K562 (cell line): ENCODE results near the gene CYSRT1. TPM values are rescaled to one million over a fixed set of nuclear protein-coding genes. Genes with fewer than 3 reads are reported as not detected.

ENCODE experiments used
- ATAC-seq: fragments of 200-7000 bp; cut with Tn5 transposase; 3 replicates; pipeline ENCODE4 v1.9.1; 2020; ENCODE audit warnings: moderate library complexity
- BruUV-seq: library from RNA; stranded (reverse); fragments of 400-500 nt; replicated peaks from 2 replicates; lab custom pipeline; 2021; lab: Mats Ljungman, UMichigan
- CTCF ChIA-PET: fragments of 300-600 bp; formaldehyde crosslinking; extraction: SDS; loops from one replicate; lab custom pipeline; 2021; ENCODE audit warnings: low intra/inter-chr PET ratio; lab: Yijun Ruan, JAX
- POLR2A ChIA-PET: fragments of 300-600, 350-650 bp; sonication (Branson Sonifier 250); formaldehyde crosslinking; extraction: SDS; loops from one replicate; lab custom pipeline; 2021; ENCODE audit warnings: antibody characterized with exemption, inconsistent platforms; lab: Yijun Ruan, JAX
- DNase-seq, 4 experiments: peaks; one replicate each; pipeline versions ENCODE4 v3.0.0 to v3.0.0-alpha.2; 2011 to 2018; ENCODE audit warnings: low spot score in 3 of 4, mixed read lengths in 3 of 4; ENCODE audit errors: extremely low read depth in 1 of 4
- FAIRE-seq: peaks from 2 replicates; lab custom pipeline; 2011; peaks lifted over from hg19 to GRCh38; lab: Jason Lieb, UNC
- H2AFZ ChIP-seq: 2 replicates; pipeline ENCODE4 v1.6.0; 2011; ENCODE audit warnings: low read depth, low read length, control low read depth, inconsistent platforms
- H3K27ac ChIP-seq: fragments of 200-600 bp; 3 replicates; pipeline ENCODE4 v1.8.0; 2011; ENCODE audit warnings: low read depth, mild to moderate bottlenecking, control low read depth, inconsistent platforms, low read length, moderate library complexity, mixed read lengths; ENCODE audit errors: extremely low read depth
- H3K27me3 ChIP-seq, 2 experiments: fragments of 300-600 bp in 1 of 2; 2 replicates in 1 of 2; 3 replicates in 1 of 2; pipeline versions ENCODE4 v1.6.0 to v1.8.0; 2011; ENCODE audit warnings: inconsistent platforms in 2 of 2, low read length in 2 of 2, mild to moderate bottlenecking in 1 of 2, mixed read lengths in 1 of 2, moderate library complexity in 1 of 2; ENCODE audit not compliant: control insufficient read depth in 2 of 2, insufficient read depth in 2 of 2
- H3K36me3 ChIP-seq: fragments of 300-600 bp; 3 replicates; pipeline ENCODE4 v1.8.0; 2011; ENCODE audit warnings: mild to moderate bottlenecking, low read length, inconsistent platforms; ENCODE audit not compliant: control insufficient read depth, insufficient read depth
- H3K4me1 ChIP-seq, 2 experiments: fragments of 200-600 bp in 1 of 2; replicated peaks in 1 of 2; 2 replicates in 1 of 2; 3 replicates in 1 of 2; pipeline versions ENCODE4 v1.5.1 to v1.8.0; 2011; ENCODE audit warnings: inconsistent platforms in 2 of 2, low read length in 2 of 2, mild to moderate bottlenecking in 1 of 2, mixed read lengths in 1 of 2, moderate library complexity in 1 of 2; ENCODE audit not compliant: control insufficient read depth in 2 of 2, insufficient read depth in 2 of 2
- H3K4me2 ChIP-seq: 2 replicates; pipeline ENCODE4 v1.6.1; 2011; ENCODE audit warnings: low read length, control low read depth, inconsistent platforms, mixed read lengths; ENCODE audit not compliant: insufficient read depth
- H3K4me3 ChIP-seq: fragments of 200-600 bp; sonication (generic), shearing (Covaris generic); 2 replicates; pipeline ENCODE4 v1.5.1; 2016; ENCODE audit warnings: control low read depth, inconsistent platforms
- H3K79me2 ChIP-seq: fragments of 200-600 bp; 3 replicates; pipeline ENCODE4 v1.8.0; 2011; ENCODE audit warnings: low read length, inconsistent platforms; ENCODE audit not compliant: control insufficient read depth, insufficient read depth
- H3K9ac ChIP-seq, 2 experiments: 2 replicates each; pipeline versions ENCODE4 v1.6.0 to v1.6.1; 2011; ENCODE audit warnings: low read depth in 2 of 2, low read length in 2 of 2, control low read depth in 1 of 2, inconsistent platforms in 1 of 2, mild to moderate bottlenecking in 1 of 2, mixed read lengths in 1 of 2; ENCODE audit not compliant: insufficient read depth in 1 of 2
- H3K9me1 ChIP-seq: one replicate; pipeline ENCODE4 v1.6.0; 2011; ENCODE audit warnings: inconsistent platforms, mild to moderate bottlenecking, low read length, moderate library complexity; ENCODE audit not compliant: control insufficient read depth, insufficient read depth
- H3K9me3 ChIP-seq: replicated peaks from 2 replicates; pipeline ENCODE4 v1.5.1; 2011; ENCODE audit warnings: low read depth, low read length, inconsistent platforms; ENCODE audit not compliant: control insufficient read depth, insufficient read depth
- H4K20me1 ChIP-seq: replicated peaks from 2 replicates; pipeline ENCODE4 v1.6.1; 2011; ENCODE audit warnings: low read length, inconsistent platforms, mixed read lengths; ENCODE audit not compliant: control insufficient read depth, insufficient read depth
- CBFB ChIP-seq: sonication (generic); formaldehyde crosslinking; IDR thresholded peaks from 2 replicates; pipeline ENCODE4 v1.4.0; 2020; ENCODE audit warnings: mild to moderate bottlenecking, missing genetic modification reagents
- EWSR1 ChIP-seq: fragments of 450-650 bp; IDR thresholded peaks from 2 replicates; pipeline ENCODE4 v1.6.1; 2018; ENCODE audit warnings: borderline replicate concordance, mild to moderate bottlenecking, low read depth, moderate library complexity; ENCODE audit not compliant: partially characterized antibody
- KAT7 ChIP-seq: sonication (generic); formaldehyde crosslinking; IDR thresholded peaks from 2 replicates; pipeline ENCODE4 v1.8.0; 2022; ENCODE audit warnings: missing genetic modification reagents, mild to moderate bottlenecking, borderline replicate concordance
- KDM1A ChIP-seq, 2 experiments: fragments of 450-650 bp; IDR thresholded peaks; 2 replicates each; pipeline ENCODE4 v1.6.1; 2016; ENCODE audit warnings: mild to moderate bottlenecking in 2 of 2
- KDM5B ChIP-seq: fragments of 200-600 bp; sonication (generic); IDR thresholded peaks from 2 replicates; pipeline ENCODE4 v1.6.1; 2012; ENCODE audit warnings: low read depth, mild to moderate bottlenecking, moderate library complexity, low read length, control low read depth, inconsistent platforms; ENCODE audit not compliant: insufficient replicate concordance
- NR1H2 ChIP-seq: sonication (generic); formaldehyde crosslinking; IDR thresholded peaks from 2 replicates; pipeline ENCODE4 v1.4.0; 2020; ENCODE audit warnings: mild to moderate bottlenecking, missing genetic modification reagents
- SP1 ChIP-seq: sonication (generic); formaldehyde crosslinking; IDR thresholded peaks from 2 replicates; pipeline ENCODE4 v1.8.1; 2022; ENCODE audit warnings: mild to moderate bottlenecking, missing genetic modification reagents
- ZBED1 ChIP-seq: IDR thresholded peaks from 2 replicates; pipeline ENCODE4 v1.6.1; 2014
- ZZZ3 ChIP-seq: fragments of 450-650 bp; IDR thresholded peaks from 2 replicates; pipeline ENCODE4 v1.6.1; 2016; ENCODE audit warnings: antibody characterized with exemption, mild to moderate bottlenecking, moderate library complexity
- WGBS: fragments of 100-300 bp; shearing (Covaris generic); methylation state at CpG from one replicate; pipeline ENCODE4 v1.1.6; 2016; ENCODE audit warnings: low coverage, mixed read lengths; ENCODE audit not compliant: insufficient coverage; ENCODE audit errors: missing lambda C conversion rate; 5-methylcytosine and 5-hydroxymethylcytosine counted together
- in situ Hi-C: fragments of 300-500 bp; cut with MboI; formaldehyde crosslinking; loops from 4 replicates; pipeline ENCODE4 v1.15.0; 2018; ENCODE audit warnings: inconsistent platforms, mixed read lengths
- intact Hi-C: fragments of 100-400 bp; cut with micrococcal nuclease; formaldehyde crosslinking; loops from 2 replicates; pipeline ENCODE4 v1.14.2; 2022
- polyA plus RNA-seq, 8 experiments: library from polyadenylated mRNA; depleted of rRNA in 4 of 8; stranded (reverse) in 5 of 8; unstranded in 3 of 8; fragments of >200 nt; fragmentation: Nextera tagmentation in 2 of 8; fragmentation: Illumina TruSeq in 1 of 8; extraction: Ambion mirVana in 2 of 8; extraction: Trizol in 1 of 8; gene quantifications; 2 replicates each; pipeline versions ENCODE4 v1.2.1 to v1.2.3, GENCODE V29; 2011 to 2014; ENCODE audit warnings: inconsistent platforms in 1 of 8, missing spikeins in 1 of 8
- total RNA-seq, 7 experiments: library from RNA; depleted of rRNA in 6 of 7; stranded (reverse); fragments of >200 nt in 6 of 7; fragmentation: Illumina TruSeq in 2 of 7; extraction: Trizol in 2 of 7; gene quantifications; 2 replicates each; pipeline versions ENCODE4 v1.2.1 to v1.2.3, GENCODE V29; 2011 to 2021; ENCODE audit warnings: low replicate concordance in 1 of 7
- TF ChIP-seq, protein P1 (sequence below): fragments of 250-450 bp; sonication (Bioruptor Pico); IDR thresholded peaks from 2 replicates; pipeline ENCODE4 v1.8.0; 2021; ENCODE audit warnings: borderline replicate concordance, mild to moderate bottlenecking, moderate library complexity; ENCODE audit not compliant: poor library complexity, severe bottlenecking
- TF ChIP-seq, protein P2 (sequence below), 2 experiments: fragments of 450-650 bp; IDR thresholded peaks; 2 replicates each; pipeline ENCODE4 v1.6.1; 2018; ENCODE audit warnings: mild to moderate bottlenecking in 2 of 2, low read depth in 1 of 2; ENCODE audit not compliant: partially characterized antibody in 2 of 2
- TF ChIP-seq, protein P3 (sequence below): fragments of 450-650 bp; IDR thresholded peaks from 2 replicates; pipeline ENCODE4 v1.6.1; 2016
- TF ChIP-seq, protein P4 (sequence below): fragments of 250-450 bp; sonication (Bioruptor Pico); IDR thresholded peaks from 2 replicates; pipeline ENCODE4 v1.4.0; 2020

Gene CYSRT1
- total and polyA plus RNA-seq, 9 of the 15 experiments (the other 6 are each of a cell fraction or from before 2014, with no cell fraction given): 0.04 to 1.4 (median 0.42) TPM; not detected in 3

DNA sequence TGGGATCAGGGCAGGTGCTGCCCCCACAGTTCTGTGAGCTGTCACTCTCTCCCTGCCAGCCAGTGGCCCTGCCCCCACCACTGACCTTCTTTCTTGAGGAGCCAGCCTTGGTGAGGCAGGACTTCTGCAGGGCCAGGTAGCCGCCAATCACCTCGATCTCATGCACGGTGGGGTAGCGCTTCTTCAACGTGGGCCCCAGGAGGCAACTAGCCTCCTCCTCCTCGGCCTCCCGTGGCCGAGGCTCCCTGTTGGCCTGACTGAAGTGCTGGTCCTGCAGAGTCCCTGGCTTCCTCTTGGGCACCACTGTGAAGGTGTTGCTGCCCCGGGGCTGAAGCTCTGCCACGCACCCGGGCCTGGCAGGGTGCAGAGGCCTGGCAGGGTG, 26.1 kb upstream of the CYSRT1 start:
- H3K9ac ChIP-seq: peak overlapping the region in 1 of 2 experiments; percentile 89; a peak in 2 of 4 replicates
- DNase-seq (no peak), ATAC-seq (no peak), FAIRE-seq (peak; percentile 19)
- intact Hi-C loops (no loop called here), in situ Hi-C loops (no loop called here)
- no TSS peak for BruUV-seq
- no peak overlapping the region for H2AFZ ChIP-seq
- H3K4me1 ChIP-seq: peaks cover 23 to 88% of the 10 kb centered on the region in 2 experiments
- H3K9me1 ChIP-seq: peaks cover under 1% of the 10 kb centered on the region
- no peaks in the 10 kb centered on the region for H3K27me3 ChIP-seq
- H4K20me1 ChIP-seq: peaks cover 5% of the 10 kb centered on the region
- WGBS: 52% methylated on average over 11 of the region's 11 CpGs
- H3K79me2 ChIP-seq: peaks cover 65% of the 10 kb centered on the region
- peak overlapping the region; percentile 44 for H3K4me2 ChIP-seq
- H3K4me3 ChIP-seq: peak overlapping the region; percentile 37; the same call in 1 of the 2 replicates
- 0 out of 3 replicates have a peak overlapping the region, but pooled peaks have one; percentile 10 for H3K27ac ChIP-seq
- no peaks in the 10 kb centered on the region for H3K9me3 ChIP-seq
- peaks cover 10% of the 10 kb centered on the region; the same call in 2 of the 3 replicates for H3K36me3 ChIP-seq
- TF ChIP-seq SP1 (CRISPR knock-in tag) (0 out of 2 replicates have a peak, but pooled peaks have one; percentile 22), KAT7 (0 out of 2 replicates have a peak, but pooled peaks have one; percentile 44), ZZZ3 (no peak), EWSR1 (no peak), ZBED1 (no peak), CBFB (CRISPR knock-in tag) (0 out of 2 replicates have a peak, but pooled peaks have one; percentile 8), NR1H2 (no peak), KDM5B (no peak), KDM1A (IDR thresholded peaks at IDR 0.05) (no peak)
- TF ChIP-seq, protein P1, sequence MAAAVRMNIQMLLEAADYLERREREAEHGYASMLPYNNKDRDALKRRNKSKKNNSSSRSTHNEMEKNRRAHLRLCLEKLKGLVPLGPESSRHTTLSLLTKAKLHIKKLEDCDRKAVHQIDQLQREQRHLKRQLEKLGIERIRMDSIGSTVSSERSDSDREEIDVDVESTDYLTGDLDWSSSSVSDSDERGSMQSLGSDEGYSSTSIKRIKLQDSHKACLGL (CRISPR knock-in tag): no peak
- TF ChIP-seq, protein P2, sequence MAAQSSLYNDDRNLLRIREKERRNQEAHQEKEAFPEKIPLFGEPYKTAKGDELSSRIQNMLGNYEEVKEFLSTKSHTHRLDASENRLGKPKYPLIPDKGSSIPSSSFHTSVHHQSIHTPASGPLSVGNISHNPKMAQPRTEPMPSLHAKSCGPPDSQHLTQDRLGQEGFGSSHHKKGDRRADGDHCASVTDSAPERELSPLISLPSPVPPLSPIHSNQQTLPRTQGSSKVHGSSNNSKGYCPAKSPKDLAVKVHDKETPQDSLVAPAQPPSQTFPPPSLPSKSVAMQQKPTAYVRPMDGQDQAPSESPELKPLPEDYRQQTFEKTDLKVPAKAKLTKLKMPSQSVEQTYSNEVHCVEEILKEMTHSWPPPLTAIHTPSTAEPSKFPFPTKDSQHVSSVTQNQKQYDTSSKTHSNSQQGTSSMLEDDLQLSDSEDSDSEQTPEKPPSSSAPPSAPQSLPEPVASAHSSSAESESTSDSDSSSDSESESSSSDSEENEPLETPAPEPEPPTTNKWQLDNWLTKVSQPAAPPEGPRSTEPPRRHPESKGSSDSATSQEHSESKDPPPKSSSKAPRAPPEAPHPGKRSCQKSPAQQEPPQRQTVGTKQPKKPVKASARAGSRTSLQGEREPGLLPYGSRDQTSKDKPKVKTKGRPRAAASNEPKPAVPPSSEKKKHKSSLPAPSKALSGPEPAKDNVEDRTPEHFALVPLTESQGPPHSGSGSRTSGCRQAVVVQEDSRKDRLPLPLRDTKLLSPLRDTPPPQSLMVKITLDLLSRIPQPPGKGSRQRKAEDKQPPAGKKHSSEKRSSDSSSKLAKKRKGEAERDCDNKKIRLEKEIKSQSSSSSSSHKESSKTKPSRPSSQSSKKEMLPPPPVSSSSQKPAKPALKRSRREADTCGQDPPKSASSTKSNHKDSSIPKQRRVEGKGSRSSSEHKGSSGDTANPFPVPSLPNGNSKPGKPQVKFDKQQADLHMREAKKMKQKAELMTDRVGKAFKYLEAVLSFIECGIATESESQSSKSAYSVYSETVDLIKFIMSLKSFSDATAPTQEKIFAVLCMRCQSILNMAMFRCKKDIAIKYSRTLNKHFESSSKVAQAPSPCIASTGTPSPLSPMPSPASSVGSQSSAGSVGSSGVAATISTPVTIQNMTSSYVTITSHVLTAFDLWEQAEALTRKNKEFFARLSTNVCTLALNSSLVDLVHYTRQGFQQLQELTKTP (IDR thresholded peaks at IDR 0.05; ENCODE audit: low read depth in 1 of 2, partially characterized antibody in 2 of 2): no peak
- TF ChIP-seq, protein P3, sequence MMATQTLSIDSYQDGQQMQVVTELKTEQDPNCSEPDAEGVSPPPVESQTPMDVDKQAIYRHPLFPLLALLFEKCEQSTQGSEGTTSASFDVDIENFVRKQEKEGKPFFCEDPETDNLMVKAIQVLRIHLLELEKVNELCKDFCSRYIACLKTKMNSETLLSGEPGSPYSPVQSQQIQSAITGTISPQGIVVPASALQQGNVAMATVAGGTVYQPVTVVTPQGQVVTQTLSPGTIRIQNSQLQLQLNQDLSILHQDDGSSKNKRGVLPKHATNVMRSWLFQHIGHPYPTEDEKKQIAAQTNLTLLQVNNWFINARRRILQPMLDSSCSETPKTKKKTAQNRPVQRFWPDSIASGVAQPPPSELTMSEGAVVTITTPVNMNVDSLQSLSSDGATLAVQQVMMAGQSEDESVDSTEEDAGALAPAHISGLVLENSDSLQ: peak; percentile 30; the same call in 1 of the 2 replicates
- TF ChIP-seq, protein P4, sequence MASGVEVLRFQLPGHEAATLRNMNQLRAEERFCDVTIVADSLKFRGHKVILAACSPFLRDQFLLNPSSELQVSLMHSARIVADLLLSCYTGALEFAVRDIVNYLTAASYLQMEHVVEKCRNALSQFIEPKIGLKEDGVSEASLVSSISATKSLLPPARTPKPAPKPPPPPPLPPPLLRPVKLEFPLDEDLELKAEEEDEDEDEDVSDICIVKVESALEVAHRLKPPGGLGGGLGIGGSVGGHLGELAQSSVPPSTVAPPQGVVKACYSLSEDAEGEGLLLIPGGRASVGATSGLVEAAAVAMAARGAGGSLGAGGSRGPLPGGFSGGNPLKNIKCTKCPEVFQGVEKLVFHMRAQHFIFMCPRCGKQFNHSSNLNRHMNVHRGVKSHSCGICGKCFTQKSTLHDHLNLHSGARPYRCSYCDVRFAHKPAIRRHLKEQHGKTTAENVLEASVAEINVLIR (CRISPR knock-in tag): no peak
- ChIA-PET CTCF (no interaction called here), POLR2A (interaction anchor here (0.6 to 3.2 kb wide), 5 partner anchors 9 to 394 kb away, joined by 3 to 26 read pairs (median 3); partner anchors contain the start of genes ANAPC2 and SSNA1)
